Activated CD4-positive, alpha-beta T cell treated with anti-CD3 and anti-CD28 coated beads for 48 hours (primary cell): ENCODE results near the gene TECPR2.
"Not testable (repeated sequence)": the region's sequence is repeated elsewhere in the genome, so short reads cannot be mapped to it uniquely, and the experiment has no call there.

Source experiments
- DNase-seq: peaks from one replicate; pipeline ENCODE4 v3.0.0-alpha.2; 2020

Gene TECPR2

GRCh38 chr14:102335163-102335562 is 27.6 kb upstream of the TECPR2 start:
- no peak for DNase-seq

GRCh38 chr14:102338724-102339123 is 24.0 kb upstream of the TECPR2 start:
- DNase-seq = no peak

GRCh38 chr14:102341566-102341965 is 21.2 kb upstream of the TECPR2 start:
- DNase-seq = no peak

GRCh38 chr14:102342238-102342637 is 20.5 kb upstream of the TECPR2 start:
- DNase-seq = no peak

GRCh38 chr14:102344084-102344483 is 18.7 kb upstream of the TECPR2 start:
- no peak for DNase-seq

GRCh38 chr14:102344485-102344884 is 18.3 kb upstream of the TECPR2 start:
- no peak for DNase-seq

- DNase-seq = no peak
Observed at GRCh38 chr14:102345232-102345631, 17.5 kb upstream of the TECPR2 start.

GRCh38 chr14:102346645-102347044 is 16.1 kb upstream of the TECPR2 start:
- no peak for DNase-seq

- no peak for DNase-seq
Observed at GRCh38 chr14:102348376-102348775, 14.4 kb upstream of the TECPR2 start.

- DNase-seq = no peak
Observed at GRCh38 chr14:102351023-102351422, 11.7 kb upstream of the TECPR2 start.

GRCh38 chr14:102351593-102351992 is 11.1 kb upstream of the TECPR2 start:
- not testable (repeated sequence) for DNase-seq

GRCh38 chr14:102352213-102352612 is 10.5 kb upstream of the TECPR2 start:
- DNase-seq = no peak

GRCh38 chr14:102353126-102353619 is 9.6 kb upstream of the TECPR2 start:
- no peak for DNase-seq

- DNase-seq = no peak
Observed at GRCh38 chr14:102356280-102356679, 6.5 kb upstream of the TECPR2 start.

- DNase-seq = no peak
Observed at GRCh38 chr14:102359341-102359740, 3.4 kb upstream of the TECPR2 start.

- DNase-seq = no peak
Observed at GRCh38 chr14:102360388-102360787, 2.4 kb upstream of the TECPR2 start.

GRCh38 chr14:102362084-102362483 is 657 bp upstream of the TECPR2 start:
- peak; percentile 75 for DNase-seq

GRCh38 chr14:102363182-102363943 is 622 bp downstream of the TECPR2 start:
- peak; percentile 53 for DNase-seq

- no peak for DNase-seq
Observed at GRCh38 chr14:102370305-102370809, 7.6 kb downstream of the TECPR2 start.

- no peak for DNase-seq
Observed at GRCh38 chr14:102371361-102371760, 8.6 kb downstream of the TECPR2 start.

- no peak for DNase-seq
Observed at GRCh38 chr14:102373110-102373509, 10.4 kb downstream of the TECPR2 start.

- no peak for DNase-seq
Observed at GRCh38 chr14:102374264-102374663, 11.5 kb downstream of the TECPR2 start.

GRCh38 chr14:102375119-102375518 is 12.4 kb downstream of the TECPR2 start:
- DNase-seq = peak; percentile 30

- no peak for DNase-seq
Observed at GRCh38 chr14:102377696-102378095, 15.0 kb downstream of the TECPR2 start.

- DNase-seq = no peak
Observed at GRCh38 chr14:102378830-102379229, 16.1 kb downstream of the TECPR2 start.
